KOPT-K1 (cell line): Measurements from ENCODE around the gene LRR1.
A peak's percentile ranks its signal among the peaks of the same experiment; 100 is the strongest.
"Not testable (repeated sequence)": the region's sequence is repeated elsewhere in the genome, so short reads cannot be mapped to it uniquely, and the experiment has no call there.

Experiments
- H3K27ac ChIP-seq: fragments of 200-600 bp; sonication (generic); 2 replicates; pipeline ENCODE4 v1.5.1; 2016; ENCODE audit warnings: antibody characterized with exemption, mild to moderate bottlenecking, low read depth, low read length; ENCODE audit not compliant: poor library complexity, severe bottlenecking
- H3K36me3 ChIP-seq: fragments of 200-600 bp; sonication (generic); 2 replicates; pipeline ENCODE4 v1.5.1; 2017; ENCODE audit warnings: antibody characterized with exemption, mild to moderate bottlenecking, low read length, moderate library complexity; ENCODE audit not compliant: insufficient read depth
- H3K9me3 ChIP-seq: fragments of 200-600 bp; sonication (generic); 2 replicates; pipeline ENCODE4 v1.5.1; 2017; ENCODE audit warnings: antibody characterized with exemption, low read length, mild to moderate bottlenecking; ENCODE audit not compliant: insufficient read depth, poor library complexity, severe bottlenecking

Gene LRR1

DNA sequence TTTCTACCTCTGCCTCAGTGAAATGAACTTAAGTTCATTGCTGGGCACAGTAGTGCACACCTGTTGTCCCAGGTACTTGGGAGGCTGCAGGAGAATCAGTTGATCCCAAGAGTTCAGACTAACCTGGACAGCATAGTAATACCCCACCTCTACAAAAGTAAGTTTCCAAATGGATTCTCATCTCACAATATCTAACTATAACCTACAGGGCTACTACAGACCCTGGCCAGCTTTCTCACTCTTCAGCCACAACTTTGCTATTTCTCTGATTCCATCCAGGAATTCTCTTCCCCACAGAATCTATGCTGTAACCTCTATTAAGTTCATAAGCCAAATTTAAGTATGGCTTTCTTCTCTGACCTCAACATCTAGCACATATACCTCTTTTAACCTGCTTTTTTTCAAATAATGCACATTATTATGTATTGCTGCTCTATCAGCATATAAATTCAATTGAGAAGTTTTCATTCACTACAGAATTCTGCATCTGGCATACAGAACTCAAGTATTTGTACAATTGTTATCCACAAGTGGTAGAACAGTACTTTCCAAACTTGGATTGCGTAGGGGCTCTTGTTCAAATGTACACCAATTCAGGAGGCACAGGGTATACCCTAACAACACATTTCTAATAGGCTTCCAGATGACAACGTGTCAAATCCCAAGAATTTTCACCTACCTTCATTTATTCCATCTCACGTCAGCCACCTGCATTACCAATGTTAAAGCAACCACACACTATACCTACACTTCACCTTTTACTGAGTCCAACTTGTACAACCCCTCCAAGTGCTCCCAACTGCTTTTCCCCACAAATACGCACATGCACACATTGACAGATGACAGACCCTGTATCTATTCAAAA is 16.4 kb upstream of the LRR1 start:
- Histone ChIP-seq H3K27ac (no peak overlapping the region), H3K9me3 (no peaks in the 10 kb centered on the region), H3K36me3 (peaks cover 77% of the 10 kb centered on the region)

DNA sequence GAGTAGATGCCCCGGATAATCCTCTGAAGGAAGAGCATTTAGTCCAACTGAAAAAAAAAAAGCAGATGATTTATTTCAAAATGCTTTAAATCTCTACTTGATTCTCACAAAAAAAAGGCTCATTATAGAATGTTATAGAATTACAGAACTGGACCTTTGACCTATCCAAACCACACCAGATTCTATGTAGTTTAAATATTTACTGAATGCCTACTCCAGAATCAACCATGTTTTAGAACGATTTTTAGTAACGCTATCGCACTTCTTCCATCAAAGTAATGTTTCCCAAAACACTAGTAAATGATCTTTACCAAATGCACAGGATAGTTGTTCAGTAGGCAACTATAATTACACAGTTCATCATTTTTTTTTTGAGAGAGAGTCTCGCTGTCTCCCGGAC is 15.1 kb upstream of the LRR1 start:
- H3K9me3 ChIP-seq = no peaks in the 10 kb centered on the region
- H3K27ac ChIP-seq = peak overlapping the region; percentile 92
- peaks cover 65% of the 10 kb centered on the region for H3K36me3 ChIP-seq

DNA sequence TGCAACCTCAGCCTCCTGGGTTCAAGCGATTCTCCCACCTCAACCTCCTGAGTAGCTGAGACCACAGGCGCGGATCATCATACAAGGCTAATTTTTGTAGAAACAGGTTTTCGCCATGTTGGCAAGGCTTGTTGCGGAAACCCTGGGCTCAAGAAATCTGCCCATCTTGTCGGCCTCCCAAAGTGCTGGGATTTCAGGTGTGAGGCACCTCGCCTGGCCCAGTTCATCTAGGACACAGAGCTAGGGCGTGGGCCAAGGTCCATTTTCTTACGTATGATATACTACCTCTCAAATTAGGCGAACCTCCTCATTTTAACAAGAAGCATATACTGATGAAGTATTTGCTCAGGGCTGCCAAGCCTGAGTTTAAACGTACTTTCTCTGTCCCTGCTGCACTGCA is 14.7 kb upstream of the LRR1 start:
- Histone ChIP-seq H3K36me3 (peaks cover 60% of the 10 kb centered on the region), H3K9me3 (no peaks in the 10 kb centered on the region), H3K27ac (peak overlapping the region; percentile 92)

DNA sequence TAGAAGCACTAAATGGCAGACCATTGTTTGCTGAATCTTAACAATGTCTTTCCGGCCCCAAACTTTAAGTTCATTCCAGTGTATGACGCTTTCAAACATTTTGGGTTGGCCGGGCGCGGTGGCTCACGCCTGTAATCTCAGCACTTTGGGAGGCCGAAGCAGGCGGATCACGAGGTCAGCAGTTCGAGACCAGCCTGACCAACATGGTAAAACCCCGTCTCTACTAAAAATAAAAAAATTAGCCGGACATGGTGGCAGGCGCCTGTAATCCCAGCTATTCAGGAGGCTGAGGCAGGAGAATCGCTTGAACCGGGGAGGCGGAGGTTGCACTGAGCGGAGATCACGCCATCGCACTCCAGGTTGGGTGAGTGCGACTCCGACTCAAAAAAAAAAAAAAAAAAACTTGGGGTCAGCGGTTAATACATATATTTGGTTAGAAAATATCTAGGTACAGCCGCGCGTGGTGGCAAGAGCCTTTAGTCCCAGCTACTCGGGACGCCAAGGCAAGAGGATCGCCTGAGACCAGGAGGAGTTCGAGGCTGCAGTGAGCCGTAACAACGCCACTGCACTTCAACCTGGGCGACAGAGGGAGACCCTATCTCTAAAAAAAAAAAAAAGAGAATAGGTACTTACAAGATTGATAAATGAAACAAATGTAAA is 13.6 kb upstream of the LRR1 start:
- Histone ChIP-seq H3K27ac (peak overlapping the region; percentile 92), H3K36me3 (peaks cover 50% of the 10 kb centered on the region)
- H3K9me3 ChIP-seq = not testable (repeated sequence)

DNA sequence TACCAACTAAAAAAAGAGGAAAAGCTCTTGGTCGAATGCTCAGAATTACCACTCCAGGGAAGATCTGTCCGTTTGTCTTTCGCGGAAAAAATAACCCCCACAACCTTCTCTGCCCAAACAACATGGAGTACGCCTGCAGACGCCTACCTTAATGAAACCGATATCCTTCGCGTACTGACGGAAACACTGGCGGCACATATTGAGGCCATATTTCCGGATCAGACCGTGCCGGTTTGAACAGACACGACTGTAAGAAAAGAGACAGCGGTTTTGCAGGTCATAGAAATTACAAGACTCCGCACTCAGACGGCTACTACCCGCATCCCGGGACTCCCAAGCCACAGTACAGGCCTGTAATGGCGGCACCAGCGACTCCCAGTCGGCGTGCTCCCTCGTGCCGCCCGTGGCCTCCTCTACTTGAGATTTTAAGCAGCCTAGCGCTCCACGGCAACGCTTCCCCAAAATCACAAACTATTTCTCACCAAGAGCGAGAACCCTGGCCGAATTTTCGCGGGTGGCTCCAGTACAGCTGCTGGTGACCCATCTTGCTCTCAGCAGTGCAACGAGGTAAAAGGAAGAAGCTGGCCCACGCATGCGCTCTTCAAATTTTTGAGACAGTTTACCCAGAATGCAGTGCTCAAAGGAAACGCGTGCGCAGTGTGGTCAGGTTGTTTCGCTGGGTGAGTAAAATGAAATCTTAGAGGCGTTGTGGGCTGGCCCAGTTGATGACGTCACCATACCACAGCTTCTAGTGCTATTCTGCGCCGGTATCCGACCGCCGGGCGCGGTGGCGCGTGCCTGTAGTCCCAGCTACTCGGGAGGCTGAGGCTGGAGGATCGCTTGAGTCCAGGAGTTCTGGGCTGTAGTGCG is 12.7 kb upstream of the LRR1 start, which contains the start of gene RPS29:
Gene RPS29, minus strand, starts transcription at position 578 of the 870 bp plus-strand sequence. Its CDS starts 34 bp downstream, at position 544.
- H3K36me3 ChIP-seq = peaks cover 46% of the 10 kb centered on the region

DNA sequence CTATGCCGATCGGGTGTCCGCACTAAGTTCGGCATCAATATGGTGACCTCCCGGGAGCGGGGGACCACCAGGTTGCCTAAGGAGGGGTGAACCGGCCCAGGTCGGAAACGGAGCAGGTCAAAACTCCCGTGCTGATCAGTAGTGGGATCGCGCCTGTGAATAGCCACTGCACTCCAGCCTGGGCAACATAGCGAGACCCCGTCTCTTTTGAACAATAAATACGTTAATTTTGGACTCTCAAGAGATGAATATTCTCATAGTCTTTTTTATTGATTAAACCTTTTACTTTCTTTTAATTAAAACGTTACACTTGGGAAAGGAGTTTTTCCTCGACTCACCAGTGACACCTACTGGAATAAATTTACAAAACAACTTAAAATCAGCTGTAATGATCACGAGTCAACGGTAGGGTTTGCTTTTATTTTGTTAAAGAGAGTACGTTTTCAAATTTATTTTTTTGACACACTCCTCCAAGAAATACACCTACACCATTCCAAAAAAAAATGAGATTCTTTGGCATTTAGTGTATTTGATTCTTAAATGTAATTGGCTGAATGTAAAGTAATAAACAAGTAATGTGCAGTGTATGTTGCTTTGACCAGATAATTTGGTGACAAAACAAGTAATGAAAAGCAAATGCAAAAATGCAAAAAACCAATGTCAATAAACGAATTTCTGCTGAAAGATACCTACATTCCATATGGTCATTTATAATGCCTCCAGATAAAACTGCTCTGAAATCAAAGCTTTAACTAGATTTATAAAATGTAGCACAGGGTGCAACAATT is 11.9 kb upstream of the LRR1 start:
- H3K27ac ChIP-seq = peak overlapping the region; percentile 92

More for the DNA sequence above, 12.7 kb upstream of the LRR1 start, which contains the start of gene RPS29:
- Histone ChIP-seq H3K27ac (peak within 1 kb of the TSS; percentile 92), H3K9me3 (no peaks in the 10 kb centered on the region)

DNA sequence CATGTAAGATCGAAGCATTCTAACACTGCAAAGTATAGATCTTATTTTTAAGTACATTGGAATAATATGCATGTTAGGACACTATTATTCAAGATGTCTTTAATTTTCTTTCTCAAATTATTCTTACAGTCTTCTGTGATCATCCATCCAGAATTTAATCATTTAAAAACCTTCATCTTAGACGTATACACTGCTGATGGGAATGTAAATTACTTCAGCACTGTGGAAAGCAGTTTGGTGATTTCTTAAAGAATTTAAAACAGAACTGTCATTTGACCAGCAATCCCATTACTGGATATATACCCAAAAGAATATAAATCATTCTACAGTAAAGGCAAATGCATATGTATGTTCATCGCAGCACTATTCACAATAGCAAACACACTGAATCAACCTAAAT is 9.4 kb upstream of the LRR1 start:
- H3K27ac ChIP-seq = no peak overlapping the region
- peaks cover 12% of the 10 kb centered on the region for H3K36me3 ChIP-seq
- H3K9me3 ChIP-seq = no peaks in the 10 kb centered on the region

More for the DNA sequence above, 11.9 kb upstream of the LRR1 start:
- peaks cover 37% of the 10 kb centered on the region for H3K36me3 ChIP-seq
- H3K9me3 ChIP-seq = no peaks in the 10 kb centered on the region

DNA sequence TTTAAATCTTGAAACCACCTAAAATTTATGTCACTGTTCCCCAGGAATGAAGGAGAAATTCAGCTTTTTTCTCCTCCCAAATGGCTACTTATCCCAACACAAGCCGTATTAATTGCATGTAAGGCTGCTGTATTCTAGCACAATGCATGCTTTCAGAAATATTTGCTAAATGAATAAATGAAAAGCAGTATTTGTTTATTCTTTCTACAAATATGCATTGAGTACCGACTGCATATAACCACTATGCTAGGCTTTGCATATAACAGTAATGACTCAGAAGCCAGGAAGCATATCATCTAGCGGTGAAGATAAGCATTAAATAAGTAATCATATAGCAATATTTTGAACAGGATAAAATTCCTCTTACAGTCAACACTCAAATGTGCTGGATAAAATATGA is 5.7 kb upstream of the LRR1 start:
- Histone ChIP-seq H3K9me3 (no peaks in the 10 kb centered on the region), H3K36me3 (no peaks in the 10 kb centered on the region), H3K27ac (no peak overlapping the region)

DNA sequence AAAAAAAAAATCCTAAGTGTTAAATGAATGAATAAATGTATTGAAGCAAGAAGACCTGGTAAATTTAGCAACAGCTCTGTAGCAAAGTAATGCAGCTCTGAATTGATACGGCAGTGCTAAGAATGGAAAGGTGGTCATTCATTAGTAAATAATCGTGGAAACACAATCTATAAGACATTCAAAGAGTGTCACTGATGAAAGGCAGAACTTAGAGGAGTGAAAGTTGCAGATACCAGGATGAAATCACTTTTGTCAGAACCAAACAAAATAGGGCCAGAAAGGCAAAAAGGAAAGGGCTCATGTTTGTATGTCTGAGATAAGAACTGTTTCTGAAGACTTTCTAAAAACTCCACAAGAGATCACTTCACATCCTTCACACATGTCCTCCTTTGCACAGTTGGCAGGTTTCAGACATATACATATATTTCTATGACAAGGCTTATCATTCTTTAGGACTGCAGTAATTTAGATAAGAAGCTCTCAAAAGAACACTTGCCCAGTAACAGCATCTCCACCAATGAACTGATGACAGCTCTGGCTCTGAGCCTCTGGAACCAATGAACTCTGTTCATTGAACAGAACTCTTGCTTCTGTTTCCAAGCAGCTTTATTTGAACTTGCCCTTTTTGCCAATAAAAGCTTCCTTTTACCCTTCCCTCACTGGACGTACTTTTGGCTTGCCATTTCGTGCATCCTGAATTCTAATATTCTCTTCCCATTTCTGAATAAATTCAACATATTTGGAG is 4.2 kb upstream of the LRR1 start:
- Histone ChIP-seq H3K9me3 (no peaks in the 10 kb centered on the region), H3K36me3 (no peaks in the 10 kb centered on the region), H3K27ac (no peak overlapping the region)

DNA sequence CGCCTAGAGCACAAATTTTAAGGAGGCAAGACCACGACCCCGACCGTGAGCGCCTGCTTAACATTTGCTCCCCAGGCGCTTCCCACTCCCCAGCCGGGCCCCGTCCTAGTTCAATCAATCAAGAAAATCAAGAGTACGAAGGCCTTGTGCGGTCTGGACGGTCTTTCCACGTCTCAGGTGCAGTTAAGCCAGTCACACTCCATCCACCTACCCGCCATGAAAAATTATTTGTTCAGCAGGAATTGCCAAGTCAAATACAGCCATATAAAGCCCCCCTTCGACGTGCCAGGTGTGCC is 603 bp upstream of the LRR1 start:
- peak overlapping the region; percentile 99 for H3K27ac ChIP-seq
- H3K9me3 ChIP-seq = no peaks in the 10 kb centered on the region
- H3K36me3 ChIP-seq = peaks cover 24% of the 10 kb centered on the region

DNA sequence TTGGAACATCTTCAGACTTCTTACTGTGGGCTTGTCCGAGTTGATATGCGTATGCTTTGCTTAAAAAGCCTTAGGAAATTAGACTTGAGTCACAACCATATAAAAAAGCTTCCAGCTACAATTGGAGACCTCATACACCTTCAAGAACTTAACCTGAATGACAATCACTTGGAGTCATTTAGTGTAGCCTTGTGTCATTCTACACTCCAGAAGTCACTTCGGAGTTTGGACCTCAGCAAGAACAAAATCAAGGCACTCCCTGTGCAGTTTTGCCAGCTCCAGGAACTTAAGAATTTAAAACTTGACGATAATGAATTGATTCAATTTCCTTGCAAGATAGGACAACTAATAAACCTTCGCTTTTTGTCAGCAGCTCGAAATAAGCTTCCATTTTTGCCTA is 8.8 kb downstream of the LRR1 start:
- Histone ChIP-seq H3K27ac (no peak overlapping the region), H3K36me3 (peaks cover 100% of the 10 kb centered on the region), H3K9me3 (no peaks in the 10 kb centered on the region)

DNA sequence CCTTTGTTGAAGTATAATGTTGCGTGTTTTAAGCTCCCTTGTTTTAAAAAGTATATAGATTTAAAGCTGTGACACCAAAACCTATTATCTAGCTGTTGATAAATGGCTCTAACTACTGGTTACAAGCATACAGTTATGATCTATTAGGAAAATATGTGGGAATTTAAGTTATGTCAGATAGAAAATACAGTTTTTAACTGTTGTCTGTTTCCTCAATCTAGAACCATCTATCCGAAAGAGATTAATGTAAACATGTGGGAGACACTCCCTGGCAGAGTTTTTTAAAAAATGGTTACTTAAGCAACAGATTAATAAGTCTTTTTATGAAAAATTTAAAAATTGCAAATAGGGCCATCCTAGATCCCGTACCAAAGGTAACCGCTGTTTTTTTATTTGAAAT is 13.5 kb downstream of the LRR1 start:
- Histone ChIP-seq H3K9me3 (no peaks in the 10 kb centered on the region), H3K27ac (no peak overlapping the region), H3K36me3 (peaks cover 98% of the 10 kb centered on the region)

DNA sequence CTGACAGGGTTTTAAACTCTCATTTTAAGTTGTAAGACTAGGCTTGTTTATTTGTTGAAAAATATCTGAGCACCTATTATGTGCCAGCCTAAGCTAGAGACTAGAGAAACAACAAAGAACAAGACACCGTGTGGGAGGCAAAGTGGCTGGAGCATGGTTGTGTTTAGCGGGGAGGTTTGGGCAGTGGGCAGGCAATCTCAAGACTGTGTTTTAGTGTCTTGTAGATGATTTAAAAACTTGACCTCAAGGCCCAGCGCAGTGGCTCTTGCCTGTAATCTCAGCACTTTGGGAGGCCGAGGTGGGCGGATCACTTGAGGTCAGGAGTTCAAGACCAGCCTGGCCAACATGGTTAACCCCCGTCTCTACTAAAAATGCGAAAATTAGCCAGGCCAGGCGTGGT is 13.9 kb downstream of the LRR1 start:
- Histone ChIP-seq H3K36me3 (peaks cover 98% of the 10 kb centered on the region), H3K27ac (no peak overlapping the region), H3K9me3 (no peaks in the 10 kb centered on the region)

DNA sequence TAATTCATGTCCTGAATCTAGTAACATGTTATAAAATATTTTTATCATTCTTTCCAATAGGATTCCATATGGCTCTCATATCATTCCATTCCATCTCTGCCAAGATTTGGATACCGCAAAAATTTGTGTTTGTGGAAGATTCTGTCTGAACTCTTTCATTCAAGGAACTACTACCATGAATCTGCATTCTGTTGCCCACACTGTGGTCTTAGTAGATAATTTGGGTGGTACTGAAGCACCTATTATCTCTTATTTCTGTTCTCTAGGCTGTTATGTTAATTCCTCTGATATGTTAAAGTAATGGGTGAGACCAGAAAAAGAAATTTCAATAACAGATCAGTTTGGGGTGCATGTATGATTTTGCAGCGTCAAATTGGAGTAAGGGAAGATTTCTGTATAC is 15.5 kb downstream of the LRR1 start:
- no peaks in the 10 kb centered on the region for H3K9me3 ChIP-seq
- peaks cover 98% of the 10 kb centered on the region for H3K36me3 ChIP-seq
- no peak overlapping the region for H3K27ac ChIP-seq
